T-helper 1 cell (primary cell): ENCODE measurements around the gene ACY1.

ENCODE experiments used
- DNase-seq, 5 donors: peaks; one replicate each; pipeline ENCODE4 v3.0.0-alpha.2; 2012 to 2020

Gene ACY1

DNA sequence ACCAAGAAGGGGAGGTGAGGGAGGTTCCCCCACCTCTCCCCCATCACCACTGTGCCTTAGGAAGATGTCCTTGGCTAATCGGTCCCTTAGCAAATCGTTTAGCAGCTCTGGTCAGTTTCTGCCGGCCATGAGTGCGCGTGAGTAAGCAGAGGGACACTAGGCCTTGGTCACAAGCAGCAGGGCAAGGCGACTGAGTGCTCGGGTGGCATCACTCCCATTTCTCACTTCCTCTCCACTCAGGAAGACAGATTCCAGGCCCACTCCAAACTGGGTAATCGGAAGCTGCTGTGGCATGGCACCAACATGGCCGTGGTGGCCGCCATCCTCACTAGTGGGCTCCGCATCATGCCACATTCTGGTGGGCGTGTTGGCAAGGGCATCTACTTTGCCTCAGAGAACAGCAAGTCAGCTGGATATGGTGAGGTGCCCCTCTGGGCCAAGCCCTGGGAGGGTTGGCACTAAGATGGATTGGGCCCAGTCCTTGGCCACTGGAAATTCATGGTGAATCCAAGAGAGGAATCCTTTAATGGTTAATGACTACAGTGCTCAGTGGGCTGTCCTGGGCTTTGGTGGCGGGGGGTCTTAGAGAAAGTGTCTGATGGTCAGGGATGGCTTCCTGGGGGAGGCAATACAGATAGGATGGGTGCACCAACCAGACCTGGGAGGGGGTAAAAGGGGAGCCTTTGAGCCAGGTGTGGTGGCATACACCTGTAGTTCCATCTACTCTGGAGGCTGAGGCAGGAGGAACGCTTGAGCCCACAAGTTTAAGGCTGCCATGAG lies 37.2 kb upstream of the ACY1 start:
- DNase-seq = no peak

DNA sequence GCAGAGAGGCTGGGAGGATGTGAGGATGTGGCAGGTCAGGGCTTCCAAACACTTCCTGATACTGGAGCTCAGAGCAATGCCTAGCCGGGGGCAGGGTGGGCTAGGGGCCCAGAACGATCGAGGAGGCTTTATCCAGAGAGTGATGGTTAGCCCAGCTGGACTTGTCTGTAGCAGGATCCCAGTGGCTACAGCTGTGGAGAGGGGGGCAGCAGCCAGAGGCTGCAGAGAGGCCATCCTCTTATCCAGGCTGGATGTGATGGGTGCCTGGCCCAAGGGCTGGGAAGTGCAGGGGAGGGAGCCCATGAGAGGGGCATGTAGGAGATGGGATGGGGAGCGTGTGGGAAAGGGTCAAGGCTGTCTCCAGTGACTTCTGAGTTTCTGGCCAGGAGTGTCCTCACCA lies 36.5 kb upstream of the ACY1 start:
- no peak for DNase-seq

DNA sequence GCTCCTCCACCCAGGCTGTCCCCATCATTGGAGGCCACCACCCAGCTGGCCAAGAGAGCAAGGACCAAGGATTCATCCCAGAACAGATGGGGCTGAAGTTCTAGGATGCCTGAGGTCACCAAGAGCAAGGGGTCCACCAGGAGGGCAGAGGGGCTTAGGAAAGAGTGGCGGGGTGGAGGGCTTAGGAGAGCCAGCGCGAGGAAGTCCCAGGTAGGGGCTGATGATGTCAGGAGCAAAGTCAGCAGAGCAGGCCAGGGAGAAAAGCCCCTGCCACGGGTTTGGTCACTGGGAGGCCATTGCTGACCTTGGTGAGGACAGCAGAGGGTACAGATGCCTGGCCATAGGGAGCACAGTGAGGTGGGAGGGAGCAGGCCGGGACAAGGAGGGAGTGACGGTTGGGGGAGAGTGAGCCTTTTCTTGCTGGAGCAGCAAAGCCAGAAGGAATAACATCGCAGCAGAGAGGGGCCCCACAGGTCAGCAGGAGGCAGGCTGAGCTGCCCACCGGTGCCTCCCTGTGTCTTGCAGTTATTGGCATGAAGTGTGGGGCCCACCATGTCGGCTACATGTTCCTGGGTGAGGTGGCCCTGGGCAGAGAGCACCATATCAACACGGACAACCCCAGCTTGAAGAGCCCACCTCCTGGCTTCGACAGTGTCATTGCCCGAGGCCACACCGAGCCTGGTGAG lies 36.0 kb upstream of the ACY1 start:
- no peak for DNase-seq

DNA sequence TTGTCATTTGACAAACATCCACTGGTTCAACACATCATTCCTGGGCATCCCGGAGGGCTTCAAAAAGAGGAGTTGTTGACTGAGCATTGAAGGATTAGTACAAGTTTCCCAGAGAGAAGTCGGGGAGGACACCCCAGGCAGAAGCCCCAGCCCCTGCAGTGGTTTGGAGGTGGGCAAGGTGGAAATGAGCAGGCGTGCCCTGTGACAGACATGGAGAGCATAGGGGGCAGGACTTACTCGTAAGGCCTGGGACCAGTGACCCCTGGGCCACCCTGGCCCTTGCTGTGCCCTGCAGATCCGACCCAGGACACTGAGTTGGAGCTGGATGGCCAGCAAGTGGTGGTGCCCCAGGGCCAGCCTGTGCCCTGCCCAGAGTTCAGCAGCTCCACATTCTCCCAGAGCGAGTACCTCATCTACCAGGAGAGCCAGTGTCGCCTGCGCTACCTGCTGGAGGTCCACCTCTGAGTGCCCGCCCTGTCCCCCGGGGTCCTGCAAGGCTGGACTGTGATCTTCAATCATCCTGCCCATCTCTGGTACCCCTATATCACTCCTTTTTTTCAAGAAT lies 35.2 kb upstream of the ACY1 start:
- DNase-seq = no peak

DNA sequence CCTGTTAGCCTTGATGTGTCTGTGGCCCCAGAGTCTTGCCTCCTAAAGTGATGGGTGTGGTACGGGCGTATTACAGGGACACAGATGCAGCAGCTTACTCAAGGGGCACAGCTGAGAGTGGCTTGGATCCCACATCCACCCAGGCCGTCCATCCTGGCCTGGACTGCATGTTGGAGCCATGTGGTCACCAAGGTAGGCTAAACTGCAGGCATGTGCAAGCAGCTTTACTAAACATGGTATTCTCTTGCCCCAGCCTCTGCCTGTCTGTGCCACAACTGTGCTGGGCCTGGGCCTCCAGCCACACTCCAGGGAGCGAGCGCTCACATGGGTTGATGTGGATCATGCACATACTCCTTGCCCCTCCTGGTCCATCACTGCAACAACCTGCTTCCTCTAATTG lies 34.2 kb upstream of the ACY1 start:
- no peak for DNase-seq

DNA sequence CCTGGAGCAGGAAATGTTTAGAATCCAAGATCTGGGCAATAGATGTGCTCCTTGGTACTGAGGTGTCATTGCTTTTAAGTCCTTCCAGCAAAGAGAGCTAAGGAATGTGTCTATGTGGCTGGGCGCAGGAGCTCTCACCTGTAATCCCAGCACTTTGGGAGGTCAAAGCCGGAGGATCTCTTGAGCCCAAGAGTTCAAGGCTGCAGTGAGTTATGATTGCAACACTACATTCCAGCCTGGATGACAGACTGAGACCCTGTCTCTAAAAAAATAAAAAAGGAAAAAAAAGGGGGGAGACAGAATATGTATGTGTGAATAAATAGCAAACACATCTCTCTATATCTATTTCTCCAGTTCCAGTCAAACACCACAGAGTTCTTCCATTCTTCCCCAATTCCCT lies 32.4 kb upstream of the ACY1 start:
- DNase-seq = no peak

DNA sequence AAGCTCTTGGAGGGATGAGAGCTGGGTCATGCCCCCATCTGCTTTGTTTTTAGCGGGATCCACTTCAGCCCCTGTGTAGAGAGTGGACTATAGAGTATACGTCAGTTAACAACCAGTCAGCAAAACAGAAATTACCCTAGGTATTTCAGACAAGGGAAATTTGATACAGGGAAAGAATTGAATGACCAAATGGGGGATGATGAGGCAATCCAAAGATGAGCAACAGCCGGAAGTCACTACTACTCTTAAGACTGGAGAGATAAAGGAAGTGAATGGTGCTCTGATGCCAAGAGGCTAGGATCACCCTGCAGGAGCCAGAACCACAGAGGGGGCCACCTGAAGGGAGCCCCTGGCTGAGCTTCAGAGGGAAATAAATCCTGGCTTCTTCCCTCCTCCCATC lies 29.9 kb upstream of the ACY1 start:
- no peak for DNase-seq

DNA sequence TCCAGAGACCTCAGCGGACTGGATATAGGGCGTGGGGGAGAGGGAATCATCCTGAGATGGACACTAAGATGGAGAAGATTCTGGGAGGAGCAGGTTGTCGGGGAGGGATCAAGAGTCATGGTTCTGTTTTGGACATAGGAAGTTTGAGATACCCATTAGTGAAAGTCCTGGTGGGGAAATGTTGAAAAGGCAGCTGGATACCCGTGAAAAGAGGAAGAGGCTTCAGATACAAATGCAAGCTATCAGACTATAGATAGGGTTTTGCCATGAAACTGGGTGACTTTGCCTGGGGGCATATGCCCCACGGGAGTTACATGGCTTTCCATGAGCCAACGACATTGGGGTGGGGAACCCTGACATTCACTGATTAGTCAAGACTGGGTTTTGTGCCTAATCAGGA lies 29.2 kb upstream of the ACY1 start:
- DNase-seq = no peak

DNA sequence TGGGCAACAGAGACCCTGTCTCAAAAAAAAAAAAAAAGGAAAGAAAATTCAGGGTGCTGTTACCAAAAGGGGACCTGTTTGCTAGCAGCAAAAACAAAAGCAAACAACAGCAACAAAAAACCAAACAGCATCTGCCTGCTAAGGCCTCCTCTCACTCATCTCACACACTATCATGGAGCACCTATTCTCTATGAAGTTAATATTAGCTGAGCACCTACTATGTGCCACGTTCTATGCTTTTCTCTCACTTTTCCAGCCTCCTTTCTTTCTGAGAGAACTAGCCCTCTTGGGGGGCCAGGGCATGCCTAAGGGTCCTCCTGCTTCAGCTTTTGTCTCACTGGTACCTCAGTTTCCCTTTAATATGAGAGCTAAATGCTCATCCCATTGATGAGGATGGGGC lies 28.6 kb upstream of the ACY1 start:
- no peak for DNase-seq

DNA sequence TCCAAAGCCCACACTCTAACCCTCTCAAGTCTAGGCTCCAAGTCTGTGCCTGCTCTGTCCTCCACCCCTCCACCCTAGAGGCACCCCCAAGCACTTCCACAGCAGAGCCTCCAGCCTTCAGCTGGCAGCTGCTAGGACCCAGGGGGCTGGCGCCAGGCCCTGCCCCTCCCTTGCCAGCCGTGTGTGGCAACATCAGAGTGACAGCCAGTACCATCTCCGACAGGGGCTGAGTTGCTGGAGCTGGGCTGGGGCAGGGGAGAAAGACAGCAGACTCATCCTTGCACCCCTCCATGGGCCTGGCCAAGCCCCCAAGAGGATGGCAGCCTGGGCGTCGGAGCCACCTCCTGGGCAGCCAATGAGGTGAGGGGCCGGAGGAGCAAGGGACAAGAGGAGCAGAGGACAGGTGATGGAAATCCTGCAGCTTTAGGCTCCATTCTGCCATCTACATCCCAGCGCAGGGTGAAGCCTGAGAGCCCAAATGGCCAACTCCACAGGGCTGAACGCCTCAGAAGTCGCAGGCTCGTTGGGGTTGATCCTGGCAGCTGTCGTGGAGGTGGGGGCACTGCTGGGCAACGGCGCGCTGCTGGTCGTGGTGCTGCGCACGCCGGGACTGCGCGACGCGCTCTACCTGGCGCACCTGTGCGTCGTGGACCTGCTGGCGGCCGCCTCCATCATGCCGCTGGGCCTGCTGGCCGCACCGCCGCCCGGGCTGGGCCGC lies 28.0 kb upstream of the ACY1 start, which contains the start of gene GPR62:
Gene GPR62 (plus strand): TSS at position 207 of the 718 bp plus-strand sequence. CDS start 272 bp downstream, at position 479.
- no peak for DNase-seq

DNA sequence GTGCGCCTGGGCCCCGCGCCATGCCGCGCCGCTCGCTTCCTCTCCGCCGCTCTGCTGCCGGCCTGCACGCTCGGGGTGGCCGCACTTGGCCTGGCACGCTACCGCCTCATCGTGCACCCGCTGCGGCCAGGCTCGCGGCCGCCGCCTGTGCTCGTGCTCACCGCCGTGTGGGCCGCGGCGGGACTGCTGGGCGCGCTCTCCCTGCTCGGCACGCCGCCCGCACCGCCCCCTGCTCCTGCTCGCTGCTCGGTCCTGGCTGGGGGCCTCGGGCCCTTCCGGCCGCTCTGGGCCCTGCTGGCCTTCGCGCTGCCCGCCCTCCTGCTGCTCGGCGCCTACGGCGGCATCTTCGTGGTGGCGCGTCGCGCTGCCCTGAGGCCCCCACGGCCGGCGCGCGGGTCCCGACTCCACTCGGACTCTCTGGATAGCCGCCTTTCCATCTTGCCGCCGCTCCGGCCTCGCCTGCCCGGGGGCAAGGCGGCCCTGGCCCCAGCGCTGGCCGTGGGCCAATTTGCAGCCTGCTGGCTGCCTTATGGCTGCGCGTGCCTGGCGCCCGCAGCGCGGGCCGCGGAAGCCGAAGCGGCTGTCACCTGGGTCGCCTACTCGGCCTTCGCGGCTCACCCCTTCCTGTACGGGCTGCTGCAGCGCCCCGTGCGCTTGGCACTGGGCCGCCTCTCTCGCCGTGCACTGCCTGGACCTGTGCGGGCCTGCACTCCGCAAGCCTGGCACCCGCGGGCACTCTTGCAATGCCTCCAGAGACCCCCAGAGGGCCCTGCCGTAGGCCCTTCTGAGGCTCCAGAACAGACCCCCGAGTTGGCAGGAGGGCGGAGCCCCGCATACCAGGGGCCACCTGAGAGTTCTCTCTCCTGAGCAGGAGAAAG lies 27.2 kb upstream of the ACY1 start:
- DNase-seq = peak in 1 of 5 donors; percentile 34

DNA sequence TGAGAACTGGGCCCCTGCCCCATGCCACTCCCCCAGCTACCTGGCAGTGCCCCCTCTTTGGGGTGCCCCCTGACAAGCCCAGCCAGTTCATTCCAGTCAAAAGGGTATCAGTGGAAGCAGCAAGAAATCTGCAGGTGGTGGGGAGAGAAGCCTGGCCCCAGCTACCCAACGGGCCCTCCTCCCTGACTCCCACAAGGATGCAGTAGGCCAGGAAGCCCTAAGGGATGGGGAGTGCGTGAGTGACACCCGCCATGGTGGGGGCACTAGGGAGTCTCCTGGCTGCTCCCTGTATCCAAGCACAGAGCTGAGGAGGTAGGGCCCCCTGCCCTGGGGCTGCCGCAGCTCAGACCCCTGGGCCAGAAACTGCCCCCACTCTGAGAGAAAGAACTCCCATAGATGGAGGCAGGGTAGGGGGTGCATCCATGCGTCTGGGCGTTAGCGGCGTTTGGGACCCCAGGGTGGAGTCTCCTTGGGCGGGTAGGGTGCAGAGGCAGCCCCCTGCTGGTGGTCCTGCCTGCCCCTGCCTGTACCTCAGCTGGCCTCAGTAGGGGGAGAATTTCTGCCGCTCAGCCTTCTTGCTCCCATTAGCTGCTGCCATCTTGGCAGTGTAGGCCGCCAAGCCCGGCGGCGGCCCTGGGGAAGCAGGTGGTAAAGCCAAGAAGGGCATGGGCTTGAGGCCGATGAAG lies 25.7 kb upstream of the ACY1 start:
- DNase-seq = no peak

DNA sequence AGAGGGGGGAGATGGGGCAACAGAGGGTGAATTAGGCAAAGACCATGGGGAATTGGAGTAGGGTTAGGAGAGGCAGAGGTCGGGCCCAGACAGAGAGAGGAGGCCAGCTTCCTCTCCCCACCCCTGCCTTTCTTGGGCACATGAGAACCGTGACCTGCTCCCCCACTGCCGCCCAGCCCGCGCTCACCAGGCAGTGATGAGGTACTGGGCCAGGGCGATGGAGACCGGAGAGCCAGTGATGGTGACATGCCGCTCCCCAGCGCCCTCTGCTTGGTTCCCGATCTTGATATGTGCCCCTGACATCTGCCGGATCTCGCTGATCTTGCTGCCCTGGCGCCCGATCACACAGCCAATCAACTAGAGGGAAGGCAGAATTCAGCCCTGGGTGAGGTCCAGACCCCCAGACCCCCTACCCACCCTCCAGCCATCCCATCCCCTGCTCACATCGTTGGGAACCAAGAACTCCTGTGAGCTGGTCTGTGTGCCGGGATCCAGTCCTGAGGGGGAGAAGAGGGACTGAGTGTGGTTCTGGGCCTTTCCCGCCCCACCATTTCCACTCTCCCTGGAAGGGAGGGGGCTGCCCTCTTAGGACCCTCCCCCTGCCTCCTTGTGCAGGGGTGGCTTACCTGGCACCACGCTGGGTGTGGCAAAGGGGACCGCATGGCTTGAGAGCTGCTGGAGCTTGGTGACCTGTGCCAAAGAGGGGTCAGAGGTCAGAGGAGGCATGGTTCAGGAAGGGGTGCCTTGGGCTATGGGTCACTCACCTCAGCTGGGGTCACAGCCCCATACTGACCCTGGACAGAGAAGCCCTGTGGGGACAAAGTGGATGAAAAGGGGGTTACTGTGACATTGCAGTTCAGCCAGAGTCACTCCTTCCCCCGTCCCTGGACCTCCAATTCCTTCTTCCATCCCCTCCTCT lies 24.5 kb upstream of the ACY1 start:
- no peak for DNase-seq

DNA sequence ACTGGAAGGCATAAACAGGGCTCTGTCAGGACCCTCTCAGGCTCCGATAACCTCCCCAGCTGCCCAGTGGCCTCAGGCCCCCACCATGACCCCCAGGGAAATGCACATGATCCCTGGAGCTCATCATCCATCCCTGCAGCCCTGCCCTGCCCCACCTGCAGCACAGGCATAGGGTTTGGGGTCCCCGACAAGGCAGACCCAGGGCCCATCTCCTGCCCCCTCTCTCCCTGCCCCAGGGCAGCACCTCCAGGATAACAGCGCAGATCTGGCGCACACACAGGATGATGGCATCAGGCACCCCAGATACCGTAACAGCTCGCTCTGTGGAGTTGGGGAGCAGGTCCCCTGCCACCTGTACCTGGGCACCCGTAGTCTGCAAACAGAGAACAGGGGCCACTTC lies 23.7 kb upstream of the ACY1 start:
- DNase-seq = no peak

DNA sequence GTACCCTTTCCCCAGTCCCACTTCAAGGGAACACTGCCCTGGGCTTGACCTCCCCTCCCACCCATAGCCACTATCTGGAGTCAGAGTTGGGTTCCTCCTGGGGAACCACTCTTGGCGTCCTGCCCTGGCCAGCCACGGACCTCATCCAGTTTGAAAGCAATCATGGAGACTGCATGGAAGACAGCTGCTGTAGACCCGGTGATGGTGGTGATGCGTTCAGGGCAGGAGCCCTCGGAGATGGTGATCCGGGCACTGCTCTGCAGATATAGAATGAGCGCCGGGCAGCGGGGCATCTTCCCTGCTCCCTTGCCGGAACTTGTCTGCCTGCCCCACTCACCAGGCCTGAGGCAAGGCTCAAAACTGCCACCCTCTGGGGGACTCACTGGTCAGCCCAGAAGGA lies 22.9 kb upstream of the ACY1 start:
- no peak for DNase-seq

DNA sequence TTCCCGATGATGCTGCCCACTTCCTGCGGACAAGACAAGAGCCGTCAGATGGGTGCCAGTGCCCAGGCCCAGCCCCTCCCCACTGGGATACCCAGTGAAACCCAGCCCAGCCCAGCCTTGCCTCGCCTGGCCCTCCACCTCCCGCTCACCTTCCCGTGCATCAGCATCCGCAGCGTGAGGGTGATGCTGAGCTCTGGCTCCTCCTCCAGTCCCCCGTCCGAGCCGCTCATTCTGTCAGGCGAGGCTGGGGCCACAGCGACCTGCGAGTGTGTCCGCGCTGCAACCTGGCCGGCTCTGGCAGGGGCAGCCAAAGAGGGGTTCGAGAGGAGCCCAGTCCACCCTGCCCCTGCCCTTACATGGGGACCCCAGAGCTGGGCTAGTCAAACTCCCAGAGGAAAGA lies 22.3 kb upstream of the ACY1 start:
- no peak for DNase-seq

DNA sequence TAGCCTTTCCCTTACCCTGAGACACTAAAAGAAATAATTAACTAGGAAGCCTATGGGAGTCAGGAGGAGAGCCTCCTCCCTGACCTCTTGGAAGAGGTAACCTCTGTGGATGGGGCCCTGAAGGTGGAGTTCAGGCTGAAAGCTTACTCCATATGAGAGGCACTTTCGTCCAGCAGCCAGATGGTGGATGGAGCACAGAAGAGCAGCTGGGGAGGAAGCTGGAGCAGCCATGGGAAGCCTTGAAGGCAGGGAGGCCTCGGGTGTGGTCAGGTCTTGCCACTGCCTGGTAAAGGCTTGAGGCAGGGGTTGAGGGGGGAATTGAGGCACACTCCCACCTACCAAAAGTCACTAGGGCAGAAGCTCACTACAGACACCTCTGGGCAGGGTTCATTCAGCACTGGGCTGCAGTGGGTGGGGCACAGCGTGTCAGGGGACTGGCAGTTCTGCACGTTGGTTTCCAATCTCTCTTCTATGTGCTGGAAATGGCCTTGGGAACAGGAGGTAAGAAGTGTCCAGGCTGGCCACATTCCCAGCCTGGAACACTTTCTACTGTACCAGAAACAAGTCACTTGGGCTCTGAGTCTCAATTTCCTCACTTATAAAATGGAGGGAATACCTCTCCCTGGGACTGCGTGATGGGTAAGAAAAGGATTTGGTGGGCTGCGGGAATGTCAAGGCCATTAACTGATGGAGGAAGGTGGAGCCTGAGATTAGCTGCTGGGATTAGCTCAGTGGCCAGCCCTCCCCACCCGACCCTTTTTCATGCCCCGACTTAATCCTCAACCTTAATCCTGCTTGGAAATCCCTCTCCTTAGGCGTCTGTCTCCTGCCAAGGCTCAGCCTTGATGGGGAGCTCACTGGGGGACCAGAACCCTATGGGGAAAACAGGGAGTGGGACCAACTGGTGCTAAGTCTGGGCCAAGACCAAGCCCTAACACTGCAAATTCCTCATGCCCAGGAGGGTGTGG lies 21.4 kb upstream of the ACY1 start:
- no peak for DNase-seq

DNA sequence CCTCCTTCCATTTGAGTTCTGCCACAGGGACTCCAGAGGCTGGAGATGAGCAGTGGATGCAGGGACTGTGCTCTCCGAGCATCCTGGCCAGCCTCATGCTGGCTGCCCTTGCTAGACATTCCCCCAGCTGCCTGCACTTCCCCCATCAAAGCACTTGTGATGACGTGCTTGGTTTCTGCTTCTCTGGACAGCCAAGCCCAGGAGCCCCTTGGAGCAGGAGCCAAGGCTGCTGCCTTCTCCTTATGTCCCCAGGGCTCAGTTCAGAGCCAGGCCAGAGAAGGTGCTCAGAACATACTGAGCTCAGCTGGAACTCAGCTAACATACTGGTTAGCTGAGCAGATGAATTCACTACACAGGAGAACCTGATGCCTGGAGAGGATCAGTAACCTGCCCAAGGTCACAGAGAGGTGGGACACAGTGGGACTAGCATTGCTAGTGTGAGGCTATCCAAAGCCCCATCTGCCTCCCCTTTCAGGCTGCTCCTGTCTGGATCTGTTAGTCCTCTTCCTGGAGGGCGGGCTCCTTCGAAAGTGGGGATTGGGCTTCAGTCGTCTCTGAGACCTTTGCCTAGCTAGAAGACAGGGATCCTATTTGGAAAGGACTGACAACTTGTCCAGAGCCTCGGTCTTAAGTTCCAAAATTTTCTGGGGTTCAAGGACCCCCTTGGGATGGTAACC lies 20.3 kb upstream of the ACY1 start:
- no peak for DNase-seq

DNA sequence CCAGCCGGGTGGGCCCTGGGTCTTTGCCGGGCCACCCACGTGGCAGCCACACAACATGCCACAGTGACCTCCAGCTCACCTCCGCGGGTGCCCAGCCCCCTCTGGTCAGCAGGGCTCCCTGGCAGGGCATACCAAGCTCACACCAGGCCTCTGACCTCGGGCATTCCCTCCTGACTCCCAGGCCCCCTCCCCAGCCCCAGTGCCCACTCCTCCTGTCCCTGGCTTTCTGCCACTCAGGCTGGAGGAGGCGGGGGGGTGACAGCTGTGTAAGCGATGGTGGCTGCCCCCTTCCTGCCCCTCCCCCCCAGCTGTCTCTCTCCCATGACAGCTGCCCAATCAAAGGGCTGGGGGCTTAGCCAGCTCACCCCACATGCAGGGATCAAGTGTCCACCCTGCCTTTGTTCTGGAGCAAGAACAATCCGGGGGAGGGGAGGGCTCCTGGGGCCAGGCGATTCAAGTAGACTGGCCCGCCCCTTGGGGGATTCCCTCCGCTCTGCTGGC lies 19.3 kb upstream of the ACY1 start:
- no peak for DNase-seq
